GM12873 (cell line): ENCODE measurements around the gene RBPJ.

Experiments
- CTCF ChIP-seq: IDR thresholded peaks from 2 replicates; pipeline ENCODE4 v1.5.1; 2012; ENCODE audit warnings: low read depth, mild to moderate bottlenecking, moderate library complexity, low read length, control low read depth; ENCODE audit not compliant: insufficient read depth; ENCODE audit errors: missing control alignments

Gene RBPJ

GRCh38 chr4:26302031-26302899, 18.5 kb upstream of the RBPJ start:
- no peak for TF ChIP-seq CTCF

DNA sequence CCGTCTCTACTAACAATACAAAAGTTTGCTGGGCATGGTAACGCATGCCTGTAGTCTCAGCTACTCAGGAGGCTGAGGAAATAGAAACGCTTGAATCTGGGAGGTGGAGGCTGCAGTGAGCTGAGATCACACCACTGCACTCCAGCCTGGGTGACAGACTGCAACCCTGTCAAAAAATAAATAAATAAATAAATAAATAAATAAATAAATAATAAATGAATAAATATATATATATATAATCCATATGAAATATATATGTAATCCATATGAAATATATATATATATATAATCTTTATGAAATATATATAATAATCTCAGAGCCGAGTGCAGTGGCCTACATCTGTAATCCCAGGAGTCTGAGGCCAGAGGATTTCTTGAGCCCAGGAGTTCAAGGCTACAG, 17.8 kb upstream of the RBPJ start:
- no peak for TF ChIP-seq CTCF

DNA sequence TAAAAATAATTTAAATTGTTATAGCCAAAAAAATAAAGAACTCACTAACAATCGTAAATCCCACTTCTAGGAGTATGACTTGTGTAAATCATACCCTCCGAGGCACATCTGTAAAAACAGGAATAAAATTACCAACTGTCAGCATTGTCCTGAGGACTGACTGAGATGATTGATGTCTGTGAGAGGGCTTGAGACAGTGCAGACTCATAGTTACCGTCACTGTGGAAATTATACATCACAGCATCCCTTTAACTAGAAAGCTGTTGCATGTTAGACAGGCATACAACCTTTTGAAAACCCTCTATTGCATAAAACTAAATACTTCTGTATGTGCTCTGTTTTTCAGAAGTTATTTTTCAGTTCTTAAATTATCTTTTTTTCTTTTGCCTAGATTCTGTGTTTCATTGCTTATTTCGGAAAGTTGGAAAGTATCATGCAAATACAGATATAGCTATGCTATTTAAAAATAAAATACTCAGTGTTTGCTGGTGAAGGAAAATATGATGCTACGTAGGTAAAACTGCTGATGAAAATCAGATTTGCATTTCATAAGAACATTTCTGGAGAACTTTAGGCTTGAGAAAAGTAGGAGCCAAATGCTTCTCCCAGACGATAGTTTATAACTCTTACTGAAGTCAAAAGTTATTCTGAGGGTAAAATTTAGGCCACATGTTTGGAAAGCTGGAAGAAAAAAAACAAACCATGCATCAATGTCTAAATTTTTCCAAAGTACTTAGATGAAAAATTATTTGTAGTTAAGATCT, 13.6 kb upstream of the RBPJ start:
- TF ChIP-seq CTCF = no peak

- no peak for TF ChIP-seq CTCF
These were observed 12.2 kb upstream of the RBPJ start for GRCh38 chr4:26308568-26308967.

GRCh38 chr4:26310264-26310663, 10.6 kb upstream of the RBPJ start:
- no peak for TF ChIP-seq CTCF

GRCh38 chr4:26311633-26312032, 9.2 kb upstream of the RBPJ start:
- TF ChIP-seq CTCF = no peak

GRCh38 chr4:26317766-26318165, 3.0 kb upstream of the RBPJ start:
- TF ChIP-seq CTCF = no peak
